HG03135 (cell line): ENCODE data around the gene CNFN.

Experiments
- ATAC-seq: cut with Tn5 transposase; IDR thresholded peaks from one replicate; pipeline ENCODE4 v1.9.1; 2021; ENCODE audit warnings: mild to moderate bottlenecking, moderate library complexity; ENCODE audit not compliant: unreplicated experiment

CNFN gene

DNA sequence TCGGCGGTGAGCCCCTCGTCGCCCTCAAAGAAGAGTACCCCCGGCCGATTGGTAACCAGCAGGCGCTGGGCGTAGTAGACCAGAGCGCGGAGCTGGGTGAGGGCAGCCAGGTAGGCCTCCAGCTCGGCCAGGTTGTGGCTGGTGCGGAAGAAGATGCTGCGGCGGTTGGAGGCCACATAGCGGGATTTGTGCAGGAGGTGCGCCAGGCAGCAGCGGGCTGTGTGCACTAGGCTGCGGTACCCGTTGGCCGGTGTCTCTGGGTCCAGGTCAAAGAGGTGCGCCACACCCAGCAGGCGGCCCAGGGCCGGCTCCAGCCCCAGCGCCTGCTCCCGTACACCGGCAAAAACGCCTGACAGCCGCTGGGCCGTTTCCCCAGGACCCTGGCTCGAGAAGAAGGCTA is 20.3 kb upstream of the CNFN start:
- ATAC-seq, result no peak

GRCh38 chr19:42409477-42409876 is 19.4 kb upstream of the CNFN start:
- no peak for ATAC-seq

GRCh38 chr19:42407816-42408175 is 17.7 kb upstream of the CNFN start:
- no peak for ATAC-seq

DNA sequence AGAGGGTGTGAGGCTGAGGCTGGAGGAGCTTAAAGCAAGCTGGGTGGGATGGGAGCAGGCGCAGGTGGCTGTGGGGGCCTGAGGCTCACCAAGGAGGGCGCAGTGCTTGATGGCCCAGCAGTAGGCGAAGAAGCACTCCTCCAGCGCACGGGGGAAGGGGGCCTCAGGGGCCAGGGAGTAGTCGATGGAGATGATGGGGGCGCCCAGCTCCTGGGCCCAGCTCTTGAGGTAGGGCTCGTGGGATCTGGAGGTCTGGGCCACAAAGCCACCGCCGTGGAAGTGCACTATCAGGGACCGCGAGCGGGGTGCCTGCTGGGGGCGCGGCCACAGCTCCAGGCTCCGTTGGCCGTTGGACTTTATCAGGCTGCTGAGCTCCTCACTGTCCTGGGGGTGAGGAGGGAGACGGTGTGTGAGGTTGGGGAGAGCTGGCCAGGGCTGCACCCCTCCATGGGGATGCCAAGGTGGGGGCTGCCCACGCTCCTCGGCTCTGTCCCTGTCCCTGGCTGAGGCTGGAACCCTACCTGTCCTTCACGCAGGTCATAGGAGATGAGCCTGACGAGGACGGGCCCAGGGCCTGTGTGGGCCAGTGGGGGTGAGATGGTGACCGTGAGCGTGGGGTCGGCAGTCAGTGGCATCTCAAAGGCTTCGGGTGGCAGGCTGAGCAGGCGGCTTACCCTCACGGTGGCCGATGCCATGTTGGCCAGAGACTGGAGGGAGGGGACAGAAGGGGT is 17.2 kb upstream of the CNFN start:
- ATAC-seq, result no peak

GRCh38 chr19:42406111-42406510 is 16.0 kb upstream of the CNFN start:
- ATAC-seq, result no peak

DNA sequence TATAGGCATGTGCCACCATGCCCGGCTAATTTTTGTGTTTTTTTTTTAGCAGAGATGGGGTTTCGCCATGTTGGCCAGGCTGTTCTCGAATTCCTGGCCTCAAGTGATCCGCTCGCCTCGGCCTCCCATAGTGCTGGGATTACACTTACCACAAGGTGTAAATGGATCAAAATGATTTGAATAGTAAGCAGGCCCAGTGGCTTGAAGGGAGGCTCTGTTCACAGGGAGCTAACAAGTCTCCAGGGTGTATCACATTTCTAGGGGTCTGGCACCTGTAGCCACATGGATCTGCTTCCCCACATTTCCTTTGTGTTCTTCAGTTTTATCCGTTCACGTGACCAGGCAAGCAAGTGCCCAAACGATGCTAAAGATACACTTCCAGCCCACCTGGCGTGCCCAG is 13.5 kb upstream of the CNFN start:
- ATAC-seq, result no peak

- ATAC-seq, result no peak
Observed at GRCh38 chr19:42402376-42403116, 12.4 kb upstream of the CNFN start.

DNA sequence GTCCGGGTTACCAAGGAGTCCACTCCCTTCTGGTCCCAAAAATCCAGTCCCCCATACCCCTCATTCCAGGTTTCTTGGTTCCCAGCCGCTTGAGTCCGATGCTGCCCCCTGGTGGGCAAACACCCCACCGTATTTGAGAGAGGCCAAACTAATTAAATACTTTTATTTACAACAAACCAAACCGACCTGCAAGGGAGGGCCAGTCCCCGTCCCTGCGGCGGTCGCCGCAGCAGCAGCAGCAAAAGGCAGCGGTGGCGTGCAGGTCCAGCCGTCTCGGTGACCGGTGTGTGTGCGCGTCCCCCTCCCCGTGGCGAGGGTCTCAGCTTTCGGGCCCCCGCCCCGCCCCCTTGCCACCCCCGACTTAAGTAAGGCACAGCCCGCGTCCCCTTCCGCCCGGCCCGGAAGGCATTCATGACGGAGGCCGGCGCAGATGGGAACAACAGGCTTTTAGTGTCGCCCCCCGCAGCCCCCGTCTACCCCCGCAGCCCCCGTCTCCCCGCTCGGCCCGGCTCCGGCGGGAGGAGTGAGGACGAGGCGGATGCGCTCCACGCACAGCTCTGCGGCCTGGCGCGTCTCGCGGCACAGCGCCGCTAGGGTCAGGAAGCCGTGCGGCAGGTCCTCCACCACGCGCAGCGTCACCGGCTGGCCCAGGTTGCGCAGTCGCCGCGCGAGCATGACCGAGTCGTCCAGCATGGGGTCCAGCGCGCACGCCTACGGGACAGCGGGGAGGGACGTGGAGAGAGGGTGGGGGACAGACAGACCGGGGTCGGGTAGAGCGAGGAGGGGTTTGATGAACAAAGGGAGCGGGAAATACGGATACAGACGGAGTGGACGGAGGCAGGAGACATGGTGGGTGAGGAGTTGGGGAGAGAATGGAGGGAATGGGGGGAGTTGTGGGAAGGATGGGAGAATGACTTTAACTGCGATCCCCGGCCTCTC is 11.5 kb upstream of the CNFN start:
- no peak for ATAC-seq

- ATAC-seq, result no peak
Observed at GRCh38 chr19:42400404-42400803, 10.3 kb upstream of the CNFN start.

- ATAC-seq, result no peak
Observed at GRCh38 chr19:42397263-42398166, 7.4 kb upstream of the CNFN start.

DNA sequence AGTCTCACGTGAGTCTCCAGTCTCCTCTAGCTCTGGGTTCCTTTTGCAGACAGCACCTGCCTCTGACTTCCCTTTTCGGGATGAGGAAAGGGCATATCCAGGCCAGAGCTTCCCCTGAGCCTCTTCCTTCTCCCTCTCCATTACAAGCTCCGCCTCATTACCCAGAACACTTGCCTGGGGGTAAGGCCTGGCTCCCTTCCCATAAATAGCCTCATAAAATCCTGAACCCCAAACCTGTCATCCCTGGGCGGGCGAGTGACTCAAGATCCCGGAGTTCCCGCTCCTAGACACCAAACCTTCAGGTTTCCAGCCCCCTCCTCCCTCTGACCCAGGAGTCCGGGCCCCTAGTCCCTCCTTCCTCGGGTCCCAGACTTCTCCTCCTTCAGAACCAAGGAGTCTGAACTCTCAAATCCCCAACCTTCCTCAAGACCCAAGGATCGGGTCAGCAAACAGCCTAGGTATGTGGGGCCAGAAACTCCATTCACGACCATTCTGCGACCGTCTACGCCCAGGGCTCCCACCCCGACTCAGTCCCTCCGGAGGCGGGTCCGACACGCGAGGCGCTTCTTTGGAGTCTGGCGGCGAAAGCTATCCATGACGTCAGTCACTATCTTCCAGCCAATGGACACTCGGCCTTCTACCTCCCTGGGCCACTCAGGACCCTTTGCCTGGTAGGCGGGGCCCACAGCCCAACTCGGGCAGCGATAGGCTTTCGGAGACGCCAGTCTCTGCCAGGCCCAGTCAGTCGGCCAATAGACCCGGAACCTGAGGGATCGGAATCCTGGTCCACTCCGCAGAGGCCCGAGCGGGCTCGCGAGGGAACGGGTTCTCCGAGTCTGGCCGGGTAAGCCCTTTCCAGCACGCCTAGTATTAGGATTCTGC is 6.5 kb upstream of the CNFN start:
- ATAC-seq, result peak; percentile 91

DNA sequence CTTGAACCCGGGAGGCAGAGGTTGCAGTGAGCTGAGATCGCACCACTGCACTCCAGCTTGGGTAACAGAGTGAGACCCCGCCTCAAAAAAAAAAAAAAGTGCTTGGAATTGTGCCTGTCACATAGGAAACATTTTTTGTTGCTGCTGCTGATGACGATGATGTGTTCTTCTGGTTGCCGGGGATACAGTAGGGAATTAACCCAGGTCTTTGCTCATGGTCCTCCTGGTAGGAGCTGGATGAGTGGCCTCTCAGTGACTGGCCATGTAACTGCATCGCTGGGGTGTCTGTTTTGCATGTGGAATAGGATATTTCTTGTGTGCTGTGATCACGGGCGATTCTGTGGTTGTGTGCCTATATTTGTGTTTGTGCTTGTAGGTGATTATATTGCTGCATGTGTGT is 4.7 kb upstream of the CNFN start:
- ATAC-seq, result no peak

DNA sequence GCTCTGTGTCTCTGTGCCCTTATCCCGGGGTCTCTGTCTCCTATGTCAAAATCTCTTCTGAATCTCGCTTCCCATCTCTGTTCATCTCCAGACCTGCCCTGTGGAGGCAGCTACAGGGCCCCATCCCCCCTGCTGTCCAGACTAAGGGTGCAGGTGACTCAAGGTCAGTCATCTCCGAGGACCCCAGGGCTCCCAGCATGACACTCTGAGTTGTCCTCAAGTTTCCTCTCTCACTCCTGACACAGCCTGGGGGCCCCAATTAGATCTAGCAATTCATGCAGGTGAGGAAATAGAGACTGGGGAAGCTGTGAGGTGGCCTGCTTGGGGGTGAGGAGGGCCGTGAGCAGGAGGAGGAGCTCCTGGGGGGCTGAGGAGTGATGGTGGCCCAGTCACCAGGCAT is 2.1 kb upstream of the CNFN start:
- no peak for ATAC-seq

DNA sequence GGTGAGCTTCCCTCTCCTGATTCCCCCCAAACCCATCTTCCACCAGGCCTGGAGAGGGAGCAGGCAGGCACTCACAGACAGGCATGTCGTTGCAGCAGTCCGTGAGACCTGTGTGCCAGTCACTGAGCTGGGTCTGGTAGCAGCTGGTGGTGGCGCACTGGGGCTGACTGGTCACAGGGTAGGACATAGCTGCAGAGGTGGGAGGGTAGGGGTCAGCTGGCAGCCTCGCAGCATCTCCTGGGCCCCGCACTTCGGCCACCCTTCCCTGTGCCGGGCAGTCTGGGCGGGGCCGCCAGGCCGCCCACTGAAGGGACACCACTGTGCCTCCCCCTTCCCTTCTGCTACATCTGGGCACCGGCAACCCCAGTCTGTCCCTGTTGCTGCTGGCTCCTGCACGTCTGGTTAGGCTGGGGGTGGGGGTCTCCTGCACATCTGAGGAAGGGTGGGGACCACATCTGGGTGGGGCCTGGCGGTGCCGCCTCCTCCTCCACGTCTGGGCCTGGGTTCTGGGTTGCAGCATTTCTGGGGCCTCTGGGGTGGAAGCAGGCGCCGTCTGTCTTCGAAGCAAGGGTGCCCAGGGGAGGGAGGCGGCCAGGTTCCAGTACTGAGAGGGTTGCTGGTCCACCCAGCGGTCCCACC is 1.1 kb downstream of the CNFN start:
- ATAC-seq, result no peak

DNA sequence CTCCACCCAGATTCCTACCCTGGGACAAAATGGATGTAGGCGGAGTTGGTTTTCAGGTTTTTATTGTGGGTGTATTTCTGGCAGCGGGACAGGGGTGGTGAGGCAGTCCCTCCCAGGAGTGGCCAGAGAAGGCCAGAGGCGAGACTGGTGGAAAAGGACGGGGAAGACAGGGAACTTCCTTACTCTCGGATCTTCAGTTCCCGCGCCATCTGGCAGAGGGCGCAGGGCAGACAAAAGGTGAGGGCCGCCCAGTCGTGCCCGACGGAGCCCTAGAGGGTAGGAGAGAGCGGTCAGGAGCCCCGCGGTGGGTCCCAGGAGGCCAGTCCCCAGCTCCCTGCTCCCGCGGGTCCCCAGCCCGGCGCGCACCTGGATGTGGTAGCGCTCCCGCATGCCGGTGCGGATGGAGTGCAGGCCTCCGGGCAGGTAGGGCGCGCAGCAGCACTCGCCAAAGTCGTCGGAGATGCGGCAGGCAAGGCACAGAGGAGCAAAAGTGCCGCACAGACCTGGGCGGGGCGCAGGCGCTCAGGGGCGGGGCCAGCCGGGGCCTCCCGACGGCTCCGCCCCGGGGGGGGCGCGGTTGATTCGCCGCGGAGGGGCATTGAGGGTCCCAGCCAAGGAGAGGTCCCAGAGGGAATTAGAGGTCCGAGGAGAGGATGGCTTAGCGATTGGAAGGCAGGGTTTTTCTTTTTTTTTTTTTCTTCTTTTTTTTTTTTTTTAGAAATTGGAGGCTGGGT is 3.0 kb downstream of the CNFN start:
- ATAC-seq, result no peak

- no peak for ATAC-seq
Observed at GRCh38 chr19:42380155-42380554, 9.9 kb downstream of the CNFN start.

DNA sequence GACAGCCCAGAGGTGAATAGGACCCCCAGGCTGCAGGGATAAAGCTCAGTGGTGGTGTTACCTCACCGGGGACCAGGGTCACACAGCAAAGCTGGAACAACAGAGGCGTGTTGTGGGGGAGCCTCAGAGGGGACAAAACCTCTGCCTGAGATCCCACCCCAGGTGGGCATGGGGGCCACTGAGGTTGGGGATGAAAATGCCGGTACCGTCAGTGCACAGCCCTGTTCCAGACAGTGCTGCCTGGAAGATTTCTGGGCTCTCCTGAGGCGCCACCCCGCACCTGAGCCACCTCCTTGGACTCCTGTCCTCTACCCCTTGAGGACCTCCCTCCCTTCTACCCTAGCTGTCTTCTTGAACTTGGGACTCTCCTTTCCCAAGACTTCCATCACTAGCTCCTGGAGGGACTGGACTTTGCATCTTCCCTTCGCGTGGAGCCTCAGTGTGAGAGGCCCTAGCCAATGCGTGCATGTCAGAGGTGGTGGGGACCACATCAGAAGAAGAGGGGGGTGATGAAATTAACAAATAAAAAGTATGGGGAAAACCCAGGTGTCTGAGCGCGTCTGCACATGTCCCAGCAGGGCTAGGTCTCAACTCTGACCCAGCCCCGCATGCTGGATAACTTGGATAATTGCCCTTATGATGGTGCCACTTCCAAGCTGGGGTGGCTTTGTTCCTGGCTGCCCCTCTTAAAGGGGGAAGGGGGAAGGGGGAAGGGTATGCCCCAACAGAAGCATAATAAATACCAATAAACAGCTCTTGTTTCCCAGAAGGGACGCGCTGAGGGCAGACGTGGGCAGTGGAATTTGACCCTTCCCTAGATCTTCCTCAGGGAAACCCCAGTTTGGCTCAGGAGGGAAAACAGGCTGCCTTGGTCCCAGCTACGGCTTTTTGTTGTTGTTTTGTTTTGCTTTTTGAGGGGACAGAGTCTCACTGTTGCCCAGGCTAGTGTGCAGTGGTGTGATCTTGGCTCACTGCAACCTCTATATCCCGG is 11.6 kb downstream of the CNFN start:
- no peak for ATAC-seq
